OCI-LY3 (cell line): Measurements from ENCODE around the gene NIP7.

Experiments used
- CTCF ChIP-seq: fragments of 200-600, 300-600 bp; sonication (generic); IDR thresholded peaks from 2 replicates; pipeline ENCODE4 v1.5.1; 2014; ENCODE audit warnings: antibody characterized with exemption, low read length, low read depth
- EZH2phosphoT487 ChIP-seq: fragments of 200-600 bp; shearing (Covaris generic); IDR thresholded peaks from 2 replicates; pipeline ENCODE4 v1.6.1; 2018; ENCODE audit warnings: antibody characterized with exemption, mixed run types, low read depth

GRCh38 chr16:69330286-69331109, 9.1 kb upstream of the NIP7 start, which contains the start of gene PDF:
- no peak for TF ChIP-seq CTCF
- TF ChIP-seq EZH2phosphoT487: no peak
